ENCODE results near the gene PPIL6.

DNA sequence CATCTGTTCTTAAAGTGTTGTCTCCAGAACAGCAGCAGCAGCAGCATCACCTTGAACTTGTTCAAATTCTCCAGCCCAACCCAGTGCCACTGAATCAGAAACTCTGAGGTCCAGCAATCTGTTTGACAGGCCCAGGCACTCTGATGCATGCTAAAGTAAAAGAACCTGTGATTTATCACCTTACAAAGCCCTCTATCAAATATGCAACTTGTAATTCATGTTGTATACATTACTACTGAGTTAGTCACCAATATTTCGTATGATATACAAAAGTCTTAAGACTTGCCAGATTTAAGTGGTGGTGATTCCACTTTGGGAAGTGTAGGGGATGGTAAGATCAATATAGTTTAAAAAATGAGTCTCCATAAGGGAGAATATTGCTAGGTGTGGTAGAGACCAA, 52.2 kb downstream of the PPIL6 start:
- TF ChIP-seq POLR2AphosphoS5 (IDR thresholded peaks at IDR 0.05; ENCODE audit: low read depth, low read length), result no peak
- TF ChIP-seq POLR2A (IDR thresholded peaks at IDR 0.05; ENCODE audit: low read depth, low read length), result no peak
- no peak for TF ChIP-seq TAF1 (IDR thresholded peaks at IDR 0.05; ENCODE audit: low read depth, low read length)
- no peak for TF ChIP-seq SPI1 (IDR thresholded peaks at IDR 0.05; ENCODE audit: low read depth, low read length)
- TF ChIP-seq PAX5 (IDR thresholded peaks at IDR 0.05; ENCODE audit: insufficient read depth, low read length, severe bottlenecking), result no peak
- TF ChIP-seq POU2F2 (IDR thresholded peaks at IDR 0.05; ENCODE audit: low read depth, low read length), result no peak

Measured in GM12891 (cell line).